ENCODE measurements around the gene ACOT7. TPM values are rescaled to one million over a fixed set of nuclear protein-coding genes. Genes with fewer than 3 reads are reported as not detected.

ACOT7 gene
- total RNA-seq (10 to 100 TPM in 3 of 10 donors, 1 to 10 TPM in 7; 5.1 to 26.9 (median 8.6) TPM), polyA plus RNA-seq (10 to 100 TPM in 1 of 2 donors, 1 to 10 TPM in 1; 4.0 to 40.4 TPM)
- long read RNA-seq, donor 1, transcript ACOT7-210 (9 exons, 1,403 nt) = major isoform, 14 of 16 reads
- long read RNA-seq, donor 1, partial matches to known transcripts = 1 of 16 reads
- long read RNA-seq, donor 1, other reads (novel, unspliced or antisense) = 0 of 16 reads
- long read RNA-seq, donor 2, transcript ACOT7-210 (9 exons, 1,403 nt) = major isoform, 17 of 23 reads
- long read RNA-seq, donor 2, partial matches to known transcripts = 5 of 23 reads
- long read RNA-seq, donor 2, other reads (novel, unspliced or antisense) = 1 of 23 reads
- long read RNA-seq, donor 3, transcript ACOT7-210 (9 exons, 1,403 nt) = major isoform, 31 of 37 reads
- long read RNA-seq, donor 3, partial matches to known transcripts = 2 of 37 reads
- long read RNA-seq, donor 3, other reads (novel, unspliced or antisense) = 0 of 37 reads

GRCh38 chr1:6393400-6394187 lies at the start of gene ACOT7:
ACOT7 (minus strand) TSS chr1:6393767; CDS start chr1:6393399, 368 bp downstream.
- Histone ChIP-seq H3K9me3 (no peaks in the 10 kb centered on the region), H3K27ac (peak within 1 kb of the TSS; percentile 86 to 99 (median 96)), H3K4me3 (peak within 1 kb of the TSS; percentile 37 to 76 (median 66)), H3K4me1 (peaks cover 5 to 16% (median 13%) of the 10 kb centered on the region in 9 donors), H3K27me3 (no peaks in the 10 kb centered on the region), H3K36me3 (no peaks in the 10 kb centered on the region)
- DNase-seq = peak; percentile 89 to 90
- peak; percentile 95 to 99 (median 98) for ATAC-seq
- TF ChIP-seq CTCF (IDR thresholded peaks at IDR 0.05) = peak in 6 of 9 donors; percentile 8 to 56 (median 34)
- intact Hi-C loops (cut with DNase I) = loop anchor here in 4 of 10 donors (5.0 to 10.0 kb wide), 4 partner anchors 36 to 156 kb away; partner anchors contain the start of gene ICMT (in 1 of the 4)
- WGBS, 2 donors = 0% methylated on average over 44 to 87 of the region's 87 CpGs

- DNase-seq (no peak), ATAC-seq (no peak)
- H3K27me3 ChIP-seq = peaks cover 15 to 84% (median 63%) of the 10 kb centered on the region in 7 donors
- H3K4me1 ChIP-seq = peaks cover 0 to 3% (median 0%) of the 10 kb centered on the region in 9 donors
- H3K4me3 ChIP-seq = no peak overlapping the region
- H3K27ac ChIP-seq = no peak overlapping the region
- 69 to 81% methylated on average over 7 of the region's 7 CpGs for WGBS, 2 donors
- intact Hi-C loops (cut with DNase I) = no loop called here
- no peaks in the 10 kb centered on the region for H3K9me3 ChIP-seq
- TF ChIP-seq CTCF (IDR thresholded peaks at IDR 0.05) = no peak
- no peaks in the 10 kb centered on the region for H3K36me3 ChIP-seq
Measured at GRCh38 chr1:6441586-6441985, 48.0 kb upstream of the ACOT7 start.

- no peaks in the 10 kb centered on the region for H3K9me3 ChIP-seq
- H3K4me1 ChIP-seq = peaks cover 0 to 3% (median 0%) of the 10 kb centered on the region in 9 donors
- WGBS, 2 donors = 5% methylated on average over 83 to 98 of the region's 101 CpGs
- TF ChIP-seq CTCF (IDR thresholded peaks at IDR 0.05) = peak in 7 of 9 donors; percentile 28 to 51 (median 40)
- ATAC-seq (peak in 1 of 8 donors; percentile 20), DNase-seq (no peak)
- no peak overlapping the region for H3K27ac ChIP-seq
- H3K4me3 ChIP-seq = peak overlapping the region in 1 of 10 donors; percentile 15
- no peaks in the 10 kb centered on the region for H3K36me3 ChIP-seq
- intact Hi-C loops (cut with DNase I) = no loop called here
- H3K27me3 ChIP-seq = peaks cover 15 to 74% (median 57%) of the 10 kb centered on the region in 7 donors
Measured at GRCh38 chr1:6440198-6441126, 46.9 kb upstream of the ACOT7 start.

Data from heart right ventricle (tissue), 16 donors.